ENCODE data around the gene RANGAP1. TPM values are rescaled to one million over a fixed set of nuclear protein-coding genes. Genes with fewer than 3 reads are reported as not detected.

RANGAP1 gene
- total RNA-seq, 1 donor from 2014 or later = 49.3 TPM

GRCh38 chr22:41206719-41207118 lies 79.3 kb downstream of the RANGAP1 start:
- no peak for TF ChIP-seq CTCF (IDR thresholded peaks at IDR 0.05; ENCODE audit: unreplicated experiment)
- Mint-ChIP-seq H3K27ac (no peak overlapping the region), H3K27me3 (ENCODE audit: low read depth) (peaks cover 8% of the 10 kb centered on the region), H3K4me3 (peak overlapping the region; percentile 51), H3K36me3 (peaks cover 15% of the 10 kb centered on the region), H3K9me3 (no peaks in the 10 kb centered on the region), H3K4me1 (peaks cover 11% of the 10 kb centered on the region)
- no peak for DNase-seq (ENCODE audit: low spot score in 2 of 2, unreplicated experiment in 2 of 2)

- H3K4me3 Mint-ChIP-seq = peak within 1 kb of the TSS; percentile 89
- DNase-seq (ENCODE audit: low spot score in 2 of 2, unreplicated experiment in 2 of 2) = peak; percentile 98
Observed at GRCh38 chr22:41204992-41205900, 80.7 kb downstream of the RANGAP1 start, which contains the start of gene L3MBTL2. Gene L3MBTL2 (plus strand): TSS chr22:41205312. CDS start chr22:41205363, 51 bp downstream.

GRCh38 chr22:41204066-41204465 lies 81.9 kb downstream of the RANGAP1 start:
- Mint-ChIP-seq H3K27ac (peak overlapping the region; percentile 19), H3K4me3 (no peak overlapping the region)
- no peak for TF ChIP-seq CTCF (IDR thresholded peaks at IDR 0.05; ENCODE audit: unreplicated experiment)

More at GRCh38 chr22:41204992-41205900, 80.7 kb downstream of the RANGAP1 start, which contains the start of gene L3MBTL2:
- peak within 1 kb of the TSS; percentile 99 for H3K27ac Mint-ChIP-seq
- peaks cover 19% of the 10 kb centered on the region for H3K4me1 Mint-ChIP-seq
- H3K27me3 Mint-ChIP-seq (ENCODE audit: low read depth) = peaks cover 8% of the 10 kb centered on the region
- no peak for TF ChIP-seq CTCF (IDR thresholded peaks at IDR 0.05; ENCODE audit: unreplicated experiment)
- peaks cover 10% of the 10 kb centered on the region for H3K36me3 Mint-ChIP-seq
- H3K9me3 Mint-ChIP-seq = no peaks in the 10 kb centered on the region

GRCh38 chr22:41203118-41203517 lies 82.9 kb downstream of the RANGAP1 start:
- no peak overlapping the region for H3K27ac Mint-ChIP-seq
- no peaks in the 10 kb centered on the region for H3K9me3 Mint-ChIP-seq
- TF ChIP-seq CTCF (IDR thresholded peaks at IDR 0.05; ENCODE audit: unreplicated experiment) = no peak
- H3K36me3 Mint-ChIP-seq = peaks cover 2% of the 10 kb centered on the region
- H3K27me3 Mint-ChIP-seq (ENCODE audit: low read depth) = peaks cover 23% of the 10 kb centered on the region
- H3K4me3 Mint-ChIP-seq = no peak overlapping the region
- no peak for DNase-seq (ENCODE audit: low spot score in 2 of 2, unreplicated experiment in 2 of 2)
- peaks cover 23% of the 10 kb centered on the region for H3K4me1 Mint-ChIP-seq

More at GRCh38 chr22:41204066-41204465, 81.9 kb downstream of the RANGAP1 start:
- peaks cover 19% of the 10 kb centered on the region for H3K4me1 Mint-ChIP-seq
- peaks cover 4% of the 10 kb centered on the region for H3K36me3 Mint-ChIP-seq
- H3K9me3 Mint-ChIP-seq = no peaks in the 10 kb centered on the region
- no peak for DNase-seq (ENCODE audit: low spot score in 2 of 2, unreplicated experiment in 2 of 2)
- peaks cover 17% of the 10 kb centered on the region for H3K27me3 Mint-ChIP-seq (ENCODE audit: low read depth)

GRCh38 chr22:41201141-41201540 lies 84.8 kb downstream of the RANGAP1 start:
- H3K4me1 Mint-ChIP-seq = peaks cover 27% of the 10 kb centered on the region
- no peak overlapping the region for H3K4me3 Mint-ChIP-seq
- DNase-seq (ENCODE audit: low spot score in 2 of 2, unreplicated experiment in 2 of 2) = no peak
- H3K27me3 Mint-ChIP-seq (ENCODE audit: low read depth) = peaks cover 34% of the 10 kb centered on the region
- no peaks in the 10 kb centered on the region for H3K36me3 Mint-ChIP-seq
- peak overlapping the region; percentile 83 for H3K27ac Mint-ChIP-seq
- no peaks in the 10 kb centered on the region for H3K9me3 Mint-ChIP-seq
- TF ChIP-seq CTCF (IDR thresholded peaks at IDR 0.05; ENCODE audit: unreplicated experiment) = no peak
